Urothelium cell line (cell line): ENCODE measurements around the gene MYL4.
"Not testable (repeated sequence)": the region's sequence is repeated elsewhere in the genome, so short reads cannot be mapped to it uniquely, and the experiment has no call there.

Source experiments
- DNase-seq: peaks from one replicate; pipeline ENCODE4 v3.0.0; 2011; ENCODE audit warnings: low spot score, mixed read lengths
- FAIRE-seq: peaks from 2 replicates; lab custom pipeline; 2011; peaks lifted over from hg19 to GRCh38; lab: Jason Lieb, UNC

Gene MYL4

GRCh38 chr17:47219621-47220475, 10.7 kb downstream of the MYL4 start:
- FAIRE-seq, result no peak
- DNase-seq, result no peak

- DNase-seq (no peak), FAIRE-seq (no peak)
Observed at GRCh38 chr17:47220531-47220999, 11.4 kb downstream of the MYL4 start.

- no peak for FAIRE-seq
- no peak for DNase-seq
Observed at GRCh38 chr17:47221154-47221553, 12.0 kb downstream of the MYL4 start.

- DNase-seq, result no peak
- FAIRE-seq, result no peak
Observed at GRCh38 chr17:47222047-47222446, 12.9 kb downstream of the MYL4 start.

- FAIRE-seq (no peak), DNase-seq (no peak)
Observed at GRCh38 chr17:47223007-47223406, 13.9 kb downstream of the MYL4 start.

- DNase-seq, result no peak
- FAIRE-seq, result no peak
Observed at GRCh38 chr17:47223460-47223859, 14.3 kb downstream of the MYL4 start.

- not testable (repeated sequence) for DNase-seq, FAIRE-seq
Observed at GRCh38 chr17:47224077-47224476, 14.9 kb downstream of the MYL4 start.

GRCh38 chr17:47224966-47225365, 15.8 kb downstream of the MYL4 start:
- no peak for DNase-seq
- no peak for FAIRE-seq

GRCh38 chr17:47225436-47225858, 16.3 kb downstream of the MYL4 start:
- peak; percentile 63 for DNase-seq

GRCh38 chr17:47225911-47226688, 17.0 kb downstream of the MYL4 start:
- FAIRE-seq, result no peak

More at GRCh38 chr17:47225436-47225858, 16.3 kb downstream of the MYL4 start:
- FAIRE-seq, result no peak

GRCh38 chr17:47227862-47228261, 18.7 kb downstream of the MYL4 start:
- FAIRE-seq (no peak), DNase-seq (no peak)

More at GRCh38 chr17:47225911-47226688, 17.0 kb downstream of the MYL4 start:
- no peak for DNase-seq

GRCh38 chr17:47229535-47230443, 20.6 kb downstream of the MYL4 start:
- FAIRE-seq, result peak; percentile 37
- peak; percentile 89 for DNase-seq

- FAIRE-seq (no peak), DNase-seq (no peak)
Observed at GRCh38 chr17:47230864-47231263, 21.7 kb downstream of the MYL4 start.

- no peak for FAIRE-seq
- DNase-seq, result no peak
Observed at GRCh38 chr17:47231334-47231733, 22.2 kb downstream of the MYL4 start.

- FAIRE-seq (no peak), DNase-seq (no peak)
Observed at GRCh38 chr17:47231866-47232265, 22.7 kb downstream of the MYL4 start.

- FAIRE-seq, result no peak
- no peak for DNase-seq
Observed at GRCh38 chr17:47232465-47232864, 23.3 kb downstream of the MYL4 start.

GRCh38 chr17:47235506-47235905, 26.4 kb downstream of the MYL4 start:
- FAIRE-seq, result no peak
- DNase-seq, result no peak

GRCh38 chr17:47235923-47236322, 26.8 kb downstream of the MYL4 start:
- no peak for DNase-seq
- FAIRE-seq, result no peak

- no peak for FAIRE-seq
- DNase-seq, result no peak
Observed at GRCh38 chr17:47237841-47238240, 28.7 kb downstream of the MYL4 start.

- no peak for FAIRE-seq
- no peak for DNase-seq
Observed at GRCh38 chr17:47238321-47239010, 29.3 kb downstream of the MYL4 start.
